HG02852 (cell line): ENCODE results near the gene SERPINB7.

ENCODE experiments used
- ATAC-seq: cut with Tn5 transposase; IDR thresholded peaks from one replicate; pipeline ENCODE4 v1.9.1; 2021; ENCODE audit warnings: mild to moderate bottlenecking, moderate library complexity; ENCODE audit not compliant: unreplicated experiment

SERPINB7 gene

DNA sequence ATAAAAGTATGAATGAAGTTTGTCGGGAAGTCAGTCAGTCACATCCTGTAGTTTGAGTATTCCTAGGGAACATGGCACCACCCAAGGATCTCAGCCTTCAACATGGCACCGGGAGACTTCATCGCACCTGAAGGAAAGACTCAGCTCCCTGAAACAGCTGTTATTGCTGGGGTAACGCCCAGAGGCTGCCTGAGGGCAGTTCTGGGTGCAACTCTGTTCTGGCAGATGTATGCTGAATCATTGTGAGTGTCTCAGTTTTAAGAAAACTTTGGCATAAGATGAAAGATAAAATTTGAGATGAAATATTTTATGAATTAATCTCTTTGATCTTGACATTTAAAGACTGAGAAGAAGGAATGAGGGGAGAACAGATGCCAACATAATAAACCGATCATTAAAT is 62.4 kb downstream of the SERPINB7 start:
- ATAC-seq, result no peak

DNA sequence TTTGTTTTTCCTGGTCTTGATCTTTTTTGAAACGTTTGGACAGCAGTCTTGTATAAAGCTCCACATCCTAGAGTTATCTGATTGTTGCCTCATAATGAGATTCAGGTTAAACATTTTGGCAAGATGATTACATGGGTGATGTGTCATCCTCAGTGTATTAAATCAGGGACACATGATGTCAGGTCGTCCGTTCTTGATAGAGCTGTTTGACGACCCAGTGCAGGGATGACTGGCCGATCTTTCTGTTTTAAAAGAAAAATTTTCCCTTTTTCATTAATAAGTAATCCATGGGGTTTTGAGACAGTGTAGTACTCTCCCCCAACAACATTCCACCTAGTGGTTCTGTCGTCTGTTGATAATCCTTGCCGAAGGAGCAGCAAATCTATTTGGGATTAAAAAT is 67.8 kb downstream of the SERPINB7 start:
- no peak for ATAC-seq

DNA sequence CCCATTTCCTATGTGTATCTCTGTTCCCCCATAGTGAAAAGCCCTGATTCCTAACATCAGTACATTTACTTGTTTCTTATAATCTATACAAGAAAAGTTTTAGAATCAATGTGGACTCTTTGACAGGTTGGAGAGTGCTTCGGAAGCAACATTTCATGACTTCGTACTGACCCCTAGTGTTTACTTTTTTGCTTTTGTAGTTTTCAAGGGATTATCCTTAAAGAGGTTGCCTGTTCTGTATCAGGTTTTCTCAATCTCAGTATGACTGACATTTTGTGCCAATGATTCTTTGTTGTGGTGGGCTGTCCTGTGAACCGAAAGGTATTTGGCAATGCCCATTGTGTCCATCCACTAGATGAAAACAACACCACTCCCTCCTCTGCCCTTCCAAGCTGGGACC is 69.0 kb downstream of the SERPINB7 start:
- peak; percentile 80 for ATAC-seq

DNA sequence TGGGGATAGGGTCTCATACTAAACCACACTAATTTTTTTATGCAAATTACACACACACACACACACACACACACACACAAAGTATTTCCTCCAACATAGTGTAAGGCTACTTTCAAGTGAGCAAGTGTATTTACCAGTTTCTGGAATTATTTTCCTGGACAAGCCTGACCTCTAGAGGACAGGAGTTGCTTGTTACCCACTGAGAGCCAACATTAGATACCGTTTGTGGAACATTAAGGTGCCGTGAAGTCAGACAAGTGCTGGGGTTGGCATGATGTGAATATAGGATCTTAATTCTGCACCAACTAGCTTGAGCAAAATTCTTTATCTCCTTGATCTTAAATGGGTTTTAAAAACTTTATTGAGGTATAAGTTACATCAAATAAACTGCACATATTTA is 72.9 kb downstream of the SERPINB7 start:
- ATAC-seq, result peak; percentile 69

DNA sequence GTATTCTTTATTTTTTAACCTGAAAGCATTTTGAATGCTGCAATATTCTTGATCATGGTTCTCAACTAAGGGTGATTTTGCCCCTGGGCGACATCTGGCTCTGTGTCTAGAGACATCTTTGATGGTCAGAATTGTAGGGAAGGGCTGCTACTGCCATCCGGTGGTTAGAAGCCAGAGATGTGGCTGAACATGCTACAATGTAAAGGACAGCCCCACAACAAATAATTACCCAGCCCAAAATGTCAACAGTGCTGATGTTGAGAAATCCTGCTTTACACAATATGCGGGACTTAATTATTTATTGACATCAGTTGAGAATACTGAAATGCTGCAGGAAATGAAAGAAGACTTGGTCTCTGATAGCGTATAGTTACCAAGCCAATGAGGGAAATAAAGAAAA is 74.8 kb downstream of the SERPINB7 start:
- peak; percentile 76 for ATAC-seq

DNA sequence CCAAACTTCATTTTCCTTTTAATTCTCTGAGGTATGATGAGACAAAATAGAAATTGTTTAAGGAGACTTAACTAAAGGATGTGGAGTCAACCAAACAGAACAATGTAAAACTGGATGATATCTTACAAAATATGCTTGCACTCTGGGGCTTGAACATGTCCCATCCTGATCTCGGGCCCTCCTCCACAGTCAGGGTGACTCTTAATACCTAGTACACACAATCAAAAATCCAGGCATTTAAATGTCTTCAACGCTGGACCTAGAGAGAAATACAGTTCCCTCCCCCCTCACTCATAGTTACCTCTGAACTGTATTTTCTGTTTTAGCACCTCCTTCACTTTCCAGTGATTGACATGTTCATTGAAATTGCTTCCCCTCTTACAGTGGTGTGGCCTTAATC is 75.4 kb downstream of the SERPINB7 start:
- ATAC-seq, result no peak
